ENCODE measurements around the gene NDEL1.

DNA sequence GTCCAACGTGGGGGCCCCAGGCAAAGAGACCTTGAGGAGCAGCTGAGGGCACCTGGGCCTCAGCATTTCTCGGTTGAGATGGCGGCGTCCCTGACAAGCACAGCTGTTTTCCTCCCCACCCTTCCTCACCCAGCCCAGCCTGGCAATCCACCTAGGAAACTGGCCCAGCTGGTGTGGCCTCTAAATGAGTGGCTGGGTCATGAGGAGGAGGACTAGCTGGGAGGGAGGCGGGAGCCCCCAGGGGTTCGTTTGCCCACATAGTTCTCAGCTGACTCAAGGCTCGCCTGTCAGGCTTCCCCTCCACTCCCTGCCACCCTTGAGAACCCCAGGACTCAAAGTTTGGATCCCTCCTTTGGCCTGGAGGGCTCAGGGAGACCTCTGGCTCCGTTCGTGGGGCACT lies 44.0 kb upstream of the NDEL1 start:
- TF ChIP-seq, protein P1, sequence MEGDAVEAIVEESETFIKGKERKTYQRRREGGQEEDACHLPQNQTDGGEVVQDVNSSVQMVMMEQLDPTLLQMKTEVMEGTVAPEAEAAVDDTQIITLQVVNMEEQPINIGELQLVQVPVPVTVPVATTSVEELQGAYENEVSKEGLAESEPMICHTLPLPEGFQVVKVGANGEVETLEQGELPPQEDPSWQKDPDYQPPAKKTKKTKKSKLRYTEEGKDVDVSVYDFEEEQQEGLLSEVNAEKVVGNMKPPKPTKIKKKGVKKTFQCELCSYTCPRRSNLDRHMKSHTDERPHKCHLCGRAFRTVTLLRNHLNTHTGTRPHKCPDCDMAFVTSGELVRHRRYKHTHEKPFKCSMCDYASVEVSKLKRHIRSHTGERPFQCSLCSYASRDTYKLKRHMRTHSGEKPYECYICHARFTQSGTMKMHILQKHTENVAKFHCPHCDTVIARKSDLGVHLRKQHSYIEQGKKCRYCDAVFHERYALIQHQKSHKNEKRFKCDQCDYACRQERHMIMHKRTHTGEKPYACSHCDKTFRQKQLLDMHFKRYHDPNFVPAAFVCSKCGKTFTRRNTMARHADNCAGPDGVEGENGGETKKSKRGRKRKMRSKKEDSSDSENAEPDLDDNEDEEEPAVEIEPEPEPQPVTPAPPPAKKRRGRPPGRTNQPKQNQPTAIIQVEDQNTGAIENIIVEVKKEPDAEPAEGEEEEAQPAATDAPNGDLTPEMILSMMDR (IDR thresholded peaks at IDR 0.05; ENCODE audit: low read depth, low read length) = no peak
- no peak for TF ChIP-seq EZH2phosphoT487 (IDR thresholded peaks at IDR 0.05; ENCODE audit: low read depth)
